NCI-H2196 (cell line): ENCODE results near the gene FOXD4.
"Not testable (repeated sequence)": the region's sequence is repeated elsewhere in the genome, so short reads cannot be mapped to it uniquely, and the experiment has no call there.

ENCODE experiments used
- DNase-seq: peaks from one replicate; lab custom pipeline; 2025; ENCODE audit not compliant: unreplicated experiment; lab: John Stamatoyannopoulos, UW

FOXD4 gene

GRCh38 chr9:117995-118467, at the start of gene FOXD4:
Gene FOXD4 (minus strand): TSS chr9:118417. CDS start chr9:118119, 298 bp downstream.
- DNase-seq = not testable (repeated sequence)

GRCh38 chr9:159871-160270, 41.7 kb upstream of the FOXD4 start:
- DNase-seq = not testable (repeated sequence)

- DNase-seq = not testable (repeated sequence)
These were observed 33.0 kb upstream of the FOXD4 start for GRCh38 chr9:151173-151572.

GRCh38 chr9:139880-140279, 21.7 kb upstream of the FOXD4 start:
- not testable (repeated sequence) for DNase-seq

- DNase-seq = not testable (repeated sequence)
These were observed 848 bp downstream of the FOXD4 start for GRCh38 chr9:117144-117994.

GRCh38 chr9:116239-117077, 1.8 kb downstream of the FOXD4 start:
- not testable (repeated sequence) for DNase-seq

- DNase-seq = not testable (repeated sequence)
These were observed 3.1 kb downstream of the FOXD4 start for GRCh38 chr9:115118-115451.

- peak; percentile 38 for DNase-seq
These were observed 3.7 kb downstream of the FOXD4 start for GRCh38 chr9:114267-115117.

- peak; percentile 41 for DNase-seq
These were observed 4.5 kb downstream of the FOXD4 start for GRCh38 chr9:113468-114266.

GRCh38 chr9:112589-113467, 5.4 kb downstream of the FOXD4 start:
- DNase-seq = not testable (repeated sequence)

GRCh38 chr9:110672-111071, 7.5 kb downstream of the FOXD4 start:
- not testable (repeated sequence) for DNase-seq

GRCh38 chr9:109540-109939, 8.7 kb downstream of the FOXD4 start:
- DNase-seq = not testable (repeated sequence)

GRCh38 chr9:108742-109495, 9.3 kb downstream of the FOXD4 start:
- DNase-seq = not testable (repeated sequence)

GRCh38 chr9:105991-106390, 12.2 kb downstream of the FOXD4 start:
- not testable (repeated sequence) for DNase-seq

GRCh38 chr9:100430-100829, 17.8 kb downstream of the FOXD4 start:
- DNase-seq = not testable (repeated sequence)

- DNase-seq = not testable (repeated sequence)
These were observed 18.4 kb downstream of the FOXD4 start for GRCh38 chr9:99867-100266.

GRCh38 chr9:98775-99174, 19.4 kb downstream of the FOXD4 start:
- not testable (repeated sequence) for DNase-seq

GRCh38 chr9:94992-95391, 23.2 kb downstream of the FOXD4 start:
- not testable (repeated sequence) for DNase-seq
